HepG2 (cell line): ENCODE data around the gene FAM118A. TPM values are rescaled to one million over a fixed set of nuclear protein-coding genes. Genes with fewer than 3 reads are reported as not detected.

Experiments
- BCLAF1 ChIP-seq: fragments of 450-650 bp; IDR thresholded peaks from 2 replicates; pipeline ENCODE4 v1.6.1; 2017; ENCODE audit warnings: mild to moderate bottlenecking
- GTF2F1 ChIP-seq: fragments of 150-350 bp; IDR thresholded peaks from 2 replicates; pipeline ENCODE4 v1.6.1; 2014; ENCODE audit warnings: low read length
- HDAC2 ChIP-seq: sonication (generic); formaldehyde crosslinking; IDR thresholded peaks from 2 replicates; pipeline ENCODE4 v1.4.0; 2020; ENCODE audit warnings: missing genetic modification reagents
- IRX3 ChIP-seq: sonication (generic); formaldehyde crosslinking; IDR thresholded peaks from 2 replicates; pipeline ENCODE4 v1.8.1; 2023; ENCODE audit warnings: mild to moderate bottlenecking, low read depth, missing genetic modification reagents, borderline replicate concordance
- ISL2 ChIP-seq: sonication (generic); formaldehyde crosslinking; IDR thresholded peaks from 2 replicates; pipeline ENCODE4 v1.5.0; 2020; ENCODE audit warnings: missing genetic modification reagents
- MAX ChIP-seq: IDR thresholded peaks from 2 replicates; pipeline ENCODE4 v1.6.1; 2012; ENCODE audit warnings: inconsistent platforms
- SNAPC5 ChIP-seq: sonication (generic); formaldehyde crosslinking; IDR thresholded peaks from 2 replicates; pipeline ENCODE4 v1.8.1; 2023; ENCODE audit warnings: mild to moderate bottlenecking, missing genetic modification reagents, borderline replicate concordance
- TGIF2 ChIP-seq: IDR thresholded peaks from 2 replicates; pipeline ENCODE4 v1.6.1; 2016; ENCODE audit warnings: control low read depth, missing compliant biosample characterization
- ZNF557 ChIP-seq: sonication (generic); formaldehyde crosslinking; IDR thresholded peaks from 2 replicates; pipeline ENCODE4 v1.4.0; 2020; ENCODE audit warnings: missing genetic modification reagents
- ZNF703 ChIP-seq: sonication (generic); formaldehyde crosslinking; IDR thresholded peaks from 2 replicates; pipeline ENCODE4 v1.5.1; 2020; ENCODE audit warnings: missing genetic modification reagents, mild to moderate bottlenecking, moderate library complexity, borderline replicate concordance
- ZNF800 ChIP-seq: sonication (generic); formaldehyde crosslinking; IDR thresholded peaks from 2 replicates; pipeline ENCODE4 v1.4.0; 2020; ENCODE audit warnings: missing genetic modification reagents
- ZNF878 ChIP-seq: sonication (generic); formaldehyde crosslinking; IDR thresholded peaks from 2 replicates; pipeline ENCODE4 v1.8.1; 2023; ENCODE audit warnings: mild to moderate bottlenecking, missing genetic modification reagents, moderate library complexity
- polyA plus RNA-seq, 8 experiments: library from polyadenylated mRNA; depleted of rRNA in 3 of 8; stranded (reverse) in 7 of 8; unstranded in 1 of 8; fragments of >200 nt; fragmentation: Illumina TruSeq in 4 of 8; extraction: Trizol in 4 of 8; gene quantifications; 2 replicates each; pipeline versions ENCODE4 v1.2.1 to v1.2.3, GENCODE V29; 2011 to 2016; ENCODE audit warnings: low read depth in 4 of 8, missing spikeins in 1 of 8, mixed read lengths in 1 of 8; ENCODE audit not compliant: insufficient read depth in 1 of 8
- total RNA-seq, 5 experiments: library from RNA; depleted of rRNA; stranded (reverse); fragments of >200 nt; fragmentation: Illumina TruSeq; extraction: Trizol; gene quantifications; 2 replicates each; pipeline ENCODE4 v1.2.3, GENCODE V29; 2016; ENCODE audit warnings: low read depth in 1 of 5
- TF ChIP-seq, protein P1 (sequence below): sonication (generic); formaldehyde crosslinking; IDR thresholded peaks from 2 replicates; pipeline ENCODE4 v1.8.1; 2023; ENCODE audit warnings: mild to moderate bottlenecking, inconsistent platforms, moderate library complexity, missing genetic modification reagents, borderline replicate concordance
- TF ChIP-seq, protein P2 (sequence below): sonication (generic); formaldehyde crosslinking; IDR thresholded peaks from 2 replicates; pipeline ENCODE4 v1.5.1; 2020; ENCODE audit warnings: mild to moderate bottlenecking, missing genetic modification reagents
- TF ChIP-seq, protein P3 (sequence below): sonication (generic); formaldehyde crosslinking; IDR thresholded peaks from 2 replicates; pipeline ENCODE4 v1.9.0; 2021; ENCODE audit warnings: missing genetic modification reagents, mild to moderate bottlenecking, borderline replicate concordance
- TF ChIP-seq, protein P4 (sequence below): IDR thresholded peaks from 2 replicates; pipeline ENCODE4 v1.6.1; 2016; ENCODE audit warnings: low read depth, borderline replicate concordance

The FAM118A gene
- total and polyA plus RNA-seq, 2 of the 13 experiments (the other 11 are each of a cell fraction or from before 2014, with no cell fraction given): 36.7 to 48.2 TPM

DNA sequence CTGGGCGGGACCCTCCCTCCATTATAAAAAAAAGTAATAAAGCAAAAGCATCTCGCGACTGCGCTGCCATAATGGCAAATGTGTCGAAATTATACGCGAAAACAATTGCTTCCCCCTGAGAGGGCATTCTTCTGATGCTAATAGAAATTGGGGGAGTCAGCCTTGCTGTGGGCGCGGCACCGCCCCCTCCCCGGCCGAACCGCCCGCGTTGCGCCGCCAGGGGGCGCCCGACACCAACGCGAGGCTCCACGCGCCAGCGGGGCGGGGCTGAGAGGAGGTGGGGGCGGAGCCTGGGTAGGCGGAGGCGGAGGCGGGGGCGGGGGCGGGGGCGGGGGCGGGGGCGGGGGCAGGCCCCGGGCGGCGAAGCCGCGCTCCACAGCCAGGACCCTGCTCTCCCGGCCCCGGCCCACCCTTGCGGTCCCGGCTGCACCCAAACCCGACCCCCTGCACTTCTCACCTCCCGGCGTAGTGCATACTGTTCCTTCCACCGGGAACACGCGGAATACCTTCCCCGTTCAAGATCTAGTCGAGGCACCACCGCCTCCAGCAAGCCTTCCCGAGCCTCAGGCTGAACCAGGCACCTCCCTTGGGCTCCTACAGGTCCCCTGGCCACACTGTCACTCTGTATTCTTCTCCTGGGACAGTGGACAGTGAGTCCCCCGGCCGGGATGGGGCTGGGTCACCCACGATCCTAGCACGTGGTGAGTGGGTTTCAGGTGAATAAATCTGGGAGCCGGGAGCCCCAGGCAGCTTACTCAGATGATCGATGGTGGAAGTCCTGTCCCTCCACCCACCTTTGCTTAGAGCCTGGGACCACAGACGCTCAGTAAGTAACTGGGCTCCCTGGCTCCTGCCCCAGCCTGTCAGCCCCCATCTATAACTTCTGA lies 40.5 kb upstream of the FAM118A start (continued):
- TF ChIP-seq ISL2 (CRISPR knock-in tag) (no peak), TGIF2 (CRISPR knock-in tag) (peak; percentile 16; the same call in 1 of the 2 replicates), BCLAF1 (no peak), IRX3 (CRISPR knock-in tag) (no peak), GTF2F1 (no peak), HDAC2 (no peak), ZNF703 (CRISPR knock-in tag) (no peak), MAX (peak; percentile 59), ZNF557 (CRISPR knock-in tag) (no peak), SNAPC5 (no peak), ZNF800 (no peak), ZNF878 (no peak; the same call in 1 of the 2 replicates)
- TF ChIP-seq, protein P1, sequence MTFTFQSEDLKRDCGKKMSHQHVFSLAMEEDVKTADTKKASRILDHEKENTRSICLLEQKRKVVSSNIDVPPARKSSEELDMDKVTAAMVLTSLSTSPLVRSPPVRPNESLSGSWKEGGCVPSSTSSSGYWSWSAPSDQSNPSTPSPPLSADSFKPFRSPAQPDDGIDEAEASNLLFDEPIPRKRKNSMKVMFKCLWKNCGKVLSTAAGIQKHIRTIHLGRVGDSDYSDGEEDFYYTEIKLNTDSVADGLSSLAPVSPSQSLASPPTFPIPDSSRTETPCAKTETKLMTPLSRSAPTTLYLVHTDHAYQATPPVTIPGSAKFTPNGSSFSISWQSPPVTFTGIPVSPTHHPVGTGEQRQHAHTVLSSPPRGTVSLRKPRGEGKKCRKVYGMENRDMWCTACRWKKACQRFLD: no peak
- TF ChIP-seq, protein P2, sequence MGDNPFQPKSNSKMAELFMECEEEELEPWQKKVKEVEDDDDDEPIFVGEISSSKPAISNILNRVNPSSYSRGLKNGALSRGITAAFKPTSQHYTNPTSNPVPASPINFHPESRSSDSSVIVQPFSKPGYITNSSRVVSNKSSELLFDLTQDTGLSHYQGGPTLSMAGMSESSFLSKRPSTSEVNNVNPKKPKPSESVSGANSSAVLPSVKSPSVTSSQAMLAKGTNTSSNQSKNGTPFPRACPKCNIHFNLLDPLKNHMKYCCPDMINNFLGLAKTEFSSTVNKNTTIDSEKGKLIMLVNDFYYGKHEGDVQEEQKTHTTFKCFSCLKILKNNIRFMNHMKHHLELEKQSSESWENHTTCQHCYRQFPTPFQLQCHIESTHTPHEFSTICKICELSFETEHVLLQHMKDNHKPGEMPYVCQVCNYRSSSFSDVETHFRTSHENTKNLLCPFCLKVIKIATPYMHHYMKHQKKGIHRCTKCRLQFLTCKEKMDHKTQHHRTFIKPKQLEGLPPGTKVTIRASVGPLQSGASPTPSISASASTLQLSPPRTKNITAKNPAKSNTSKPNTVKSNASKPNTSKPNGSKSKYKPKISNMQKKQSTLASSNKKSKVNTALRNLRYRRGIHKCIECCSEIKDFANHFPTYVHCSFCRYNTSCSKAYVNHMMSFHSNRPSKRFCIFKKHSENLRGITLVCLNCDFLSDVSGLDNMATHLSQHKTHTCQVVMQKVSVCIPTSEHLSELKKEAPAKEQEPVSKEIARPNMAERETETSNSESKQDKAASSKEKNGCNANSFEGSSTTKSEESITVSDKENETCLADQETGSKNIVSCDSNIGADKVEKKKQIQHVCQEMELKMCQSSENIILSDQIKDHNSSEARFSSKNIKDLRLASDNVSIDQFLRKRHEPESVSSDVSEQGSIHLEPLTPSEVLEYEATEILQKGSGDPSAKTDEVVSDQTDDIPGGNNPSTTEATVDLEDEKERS (CRISPR knock-in tag): no peak
- TF ChIP-seq, protein P3, sequence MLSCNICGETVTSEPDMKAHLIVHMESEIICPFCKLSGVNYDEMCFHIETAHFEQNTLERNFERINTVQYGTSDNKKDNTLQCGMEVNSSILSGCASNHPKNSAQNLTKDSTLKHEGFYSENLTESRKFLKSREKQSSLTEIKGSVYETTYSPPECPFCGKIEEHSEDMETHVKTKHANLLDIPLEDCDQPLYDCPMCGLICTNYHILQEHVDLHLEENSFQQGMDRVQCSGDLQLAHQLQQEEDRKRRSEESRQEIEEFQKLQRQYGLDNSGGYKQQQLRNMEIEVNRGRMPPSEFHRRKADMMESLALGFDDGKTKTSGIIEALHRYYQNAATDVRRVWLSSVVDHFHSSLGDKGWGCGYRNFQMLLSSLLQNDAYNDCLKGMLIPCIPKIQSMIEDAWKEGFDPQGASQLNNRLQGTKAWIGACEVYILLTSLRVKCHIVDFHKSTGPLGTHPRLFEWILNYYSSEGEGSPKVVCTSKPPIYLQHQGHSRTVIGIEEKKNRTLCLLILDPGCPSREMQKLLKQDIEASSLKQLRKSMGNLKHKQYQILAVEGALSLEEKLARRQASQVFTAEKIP (CRISPR knock-in tag): no peak
- TF ChIP-seq, protein P4, sequence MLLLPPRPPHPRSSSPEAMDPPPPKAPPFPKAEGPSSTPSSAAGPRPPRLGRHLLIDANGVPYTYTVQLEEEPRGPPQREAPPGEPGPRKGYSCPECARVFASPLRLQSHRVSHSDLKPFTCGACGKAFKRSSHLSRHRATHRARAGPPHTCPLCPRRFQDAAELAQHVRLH (CRISPR knock-in tag): peak; percentile 18; the same call in 1 of the 2 replicates
